ENCODE data around the gene TXNDC12. TPM values are rescaled to one million over a fixed set of nuclear protein-coding genes. Genes with fewer than 3 reads are reported as not detected.
A peak's percentile ranks its signal among the peaks of the same experiment; 100 is the strongest.
"Not testable (repeated sequence)": the region's sequence is repeated elsewhere in the genome, so short reads cannot be mapped to it uniquely, and the experiment has no call there.

TXNDC12 gene
- total RNA-seq, 1 experiment from 2014 or later, result 89.9 TPM

DNA sequence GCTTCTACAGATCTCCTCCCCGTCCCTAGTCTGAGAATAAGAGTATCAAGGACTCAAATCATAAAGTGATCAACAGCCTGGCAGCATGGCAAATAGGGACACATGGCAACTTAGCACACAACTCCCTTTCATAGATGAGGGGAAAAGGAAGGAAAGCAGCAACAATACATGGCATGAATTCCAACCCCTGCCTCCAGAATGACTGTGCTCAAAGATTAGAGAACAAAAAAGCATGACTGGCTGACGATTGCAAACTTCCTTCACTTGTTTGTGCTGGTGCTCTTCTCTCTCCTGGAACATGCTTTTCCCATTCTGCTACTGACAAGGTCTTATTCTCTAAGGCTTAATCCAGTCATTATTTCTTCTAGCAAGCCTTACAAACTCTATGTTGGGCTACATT lies 32.9 kb downstream of the TXNDC12 start:
- DNase-seq (ENCODE audit: low read depth, low spot score), result no peak
- in situ Hi-C loops (cut with HindIII; ENCODE audit: low pct_unique_long_range_greater_than_20kb, low sequenced_read_pairs), result no loop called here

DNA sequence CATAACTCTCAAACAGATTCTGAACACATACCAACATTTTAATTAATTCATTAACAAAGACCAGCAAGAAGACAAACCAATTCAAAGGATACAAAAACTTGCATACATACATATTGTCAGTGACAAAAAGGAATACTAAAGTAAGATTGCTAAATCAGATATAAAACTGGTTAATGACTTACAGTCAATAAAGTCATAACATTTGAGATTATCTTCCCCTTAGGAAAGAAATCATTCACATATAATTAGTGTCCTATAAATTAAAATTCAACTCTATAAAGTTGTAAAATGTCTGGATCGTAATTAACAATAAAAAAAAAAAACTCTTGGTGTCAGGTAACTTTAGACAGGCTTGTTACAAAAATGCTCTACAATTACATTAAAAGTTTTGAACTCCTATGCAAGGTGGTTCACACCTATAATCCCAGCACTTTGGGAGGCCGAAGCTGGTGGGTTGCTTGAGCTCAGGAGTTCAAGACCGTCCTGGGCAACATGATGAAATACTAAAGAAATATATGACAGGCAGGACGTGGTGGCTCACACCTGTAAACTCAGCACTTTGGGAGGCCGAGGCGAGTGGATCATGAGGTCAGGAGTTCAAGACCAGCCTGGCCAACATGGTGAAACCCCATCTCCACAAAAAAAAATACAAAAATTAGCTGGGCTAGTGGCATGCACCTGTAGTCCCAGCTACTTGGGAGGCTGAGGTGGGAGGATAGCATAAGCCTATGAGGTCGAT lies 46.8 kb downstream of the TXNDC12 start:
- in situ Hi-C loops (cut with HindIII; ENCODE audit: low pct_unique_long_range_greater_than_20kb, low sequenced_read_pairs), result no loop called here
- no peak for DNase-seq (ENCODE audit: low read depth, low spot score)

DNA sequence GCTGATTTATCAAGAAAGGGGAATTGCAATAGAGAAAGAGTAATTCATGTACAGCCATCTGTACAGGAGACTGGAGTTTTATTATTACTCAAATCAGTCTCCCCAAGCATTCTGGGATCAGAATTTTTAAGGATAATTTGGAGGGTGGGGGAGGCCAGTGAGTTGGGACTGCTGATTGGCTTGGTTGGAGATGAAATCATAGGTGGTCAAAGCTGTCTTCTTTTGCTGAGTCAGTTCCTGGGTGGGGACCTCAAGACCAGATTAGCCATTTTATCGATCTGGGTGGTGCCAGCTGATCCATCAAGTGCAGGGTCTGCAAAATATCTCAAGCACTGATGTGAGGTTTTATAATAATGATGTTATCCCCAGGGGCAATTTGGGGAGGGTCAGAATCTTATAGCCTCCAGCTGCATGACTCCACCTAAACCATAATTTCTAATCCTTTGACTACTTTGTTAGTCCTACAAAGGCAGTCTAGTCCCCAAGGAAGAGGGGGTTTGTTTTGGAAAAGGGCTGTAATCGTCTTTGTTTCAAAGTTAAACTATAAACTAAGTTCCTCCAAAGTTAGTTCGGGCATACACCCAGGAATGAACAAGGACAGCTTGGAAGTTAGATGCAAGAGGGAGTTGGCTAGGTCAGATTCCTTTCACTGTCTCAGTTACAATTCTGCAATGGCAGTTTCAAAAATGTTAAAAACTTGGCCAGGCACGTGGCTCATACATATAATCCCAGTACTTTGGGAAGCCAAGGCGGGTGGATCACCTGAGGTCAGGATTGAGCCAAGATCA lies 47.6 kb downstream of the TXNDC12 start:
- DNase-seq (ENCODE audit: low read depth, low spot score), result no peak
- in situ Hi-C loops (cut with HindIII; ENCODE audit: low pct_unique_long_range_greater_than_20kb, low sequenced_read_pairs), result no loop called here

DNA sequence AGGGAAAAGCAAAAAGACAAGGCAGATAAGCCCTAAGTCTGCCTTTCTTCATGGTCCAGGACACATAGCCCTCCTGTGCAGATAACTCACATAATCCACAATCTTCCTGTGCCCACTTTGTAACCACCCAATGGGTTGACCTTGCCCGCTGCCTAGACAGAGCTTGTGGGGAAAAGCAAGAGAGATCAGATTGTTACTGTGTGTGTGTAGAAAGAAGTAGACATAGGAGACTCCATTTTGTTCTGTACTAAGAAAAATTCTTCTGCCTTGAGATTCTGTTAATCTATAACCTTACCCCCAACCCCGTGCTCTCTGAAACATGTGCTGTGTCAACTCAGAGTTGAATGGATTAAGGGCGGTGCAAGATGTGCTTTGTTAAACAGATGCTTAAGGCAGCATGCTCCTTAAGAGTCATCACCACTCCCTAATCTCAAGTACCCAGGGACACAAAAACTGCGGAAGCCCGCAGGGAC lies 48.9 kb downstream of the TXNDC12 start:
- in situ Hi-C loops (cut with HindIII; ENCODE audit: low pct_unique_long_range_greater_than_20kb, low sequenced_read_pairs); DNase-seq (ENCODE audit: low read depth, low spot score): not testable (repeated sequence)

DNA sequence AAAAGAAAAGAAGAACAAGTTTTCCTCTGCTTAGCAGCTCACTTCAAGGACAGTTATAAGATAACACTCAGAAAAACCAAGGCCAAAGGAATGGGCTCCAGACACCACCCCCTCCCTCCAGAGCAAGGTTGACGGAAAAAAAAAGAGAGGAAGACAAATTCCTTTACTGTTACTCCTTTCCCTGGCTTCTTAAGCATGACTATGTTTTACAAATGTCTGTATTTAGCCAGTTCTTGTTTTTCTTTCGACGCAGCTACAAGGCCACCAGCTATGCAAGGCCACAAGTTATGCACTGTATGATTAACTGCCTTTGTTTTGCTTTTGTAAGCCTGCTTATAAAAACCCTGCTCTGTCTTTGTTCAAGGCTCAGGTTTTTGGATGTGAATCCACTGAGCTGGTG lies 49.4 kb downstream of the TXNDC12 start:
- DNase-seq (ENCODE audit: low read depth, low spot score); in situ Hi-C loops (cut with HindIII; ENCODE audit: low pct_unique_long_range_greater_than_20kb, low sequenced_read_pairs): not testable (repeated sequence)

DNA sequence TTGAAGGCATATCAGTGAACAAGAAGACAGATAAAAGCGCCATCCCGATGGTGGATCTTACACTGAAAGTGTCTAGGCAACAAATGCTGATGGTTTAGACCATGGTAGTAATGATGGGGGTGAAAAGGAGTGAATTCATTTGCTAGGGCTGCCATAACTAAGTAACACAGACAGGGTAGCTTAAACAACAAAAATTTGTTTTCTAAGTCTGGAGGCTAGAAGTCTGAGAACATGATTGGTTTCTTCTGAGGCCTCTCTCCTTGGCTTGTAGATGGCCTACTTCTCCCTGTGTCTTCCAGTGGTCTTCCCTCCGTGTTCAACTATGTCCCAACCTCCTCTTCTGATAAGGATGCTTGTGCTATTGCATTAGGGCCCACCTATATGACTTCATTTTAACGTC lies 51.1 kb downstream of the TXNDC12 start:
- in situ Hi-C loops (cut with HindIII; ENCODE audit: low pct_unique_long_range_greater_than_20kb, low sequenced_read_pairs), result no loop called here
- DNase-seq (ENCODE audit: low read depth, low spot score), result no peak

DNA sequence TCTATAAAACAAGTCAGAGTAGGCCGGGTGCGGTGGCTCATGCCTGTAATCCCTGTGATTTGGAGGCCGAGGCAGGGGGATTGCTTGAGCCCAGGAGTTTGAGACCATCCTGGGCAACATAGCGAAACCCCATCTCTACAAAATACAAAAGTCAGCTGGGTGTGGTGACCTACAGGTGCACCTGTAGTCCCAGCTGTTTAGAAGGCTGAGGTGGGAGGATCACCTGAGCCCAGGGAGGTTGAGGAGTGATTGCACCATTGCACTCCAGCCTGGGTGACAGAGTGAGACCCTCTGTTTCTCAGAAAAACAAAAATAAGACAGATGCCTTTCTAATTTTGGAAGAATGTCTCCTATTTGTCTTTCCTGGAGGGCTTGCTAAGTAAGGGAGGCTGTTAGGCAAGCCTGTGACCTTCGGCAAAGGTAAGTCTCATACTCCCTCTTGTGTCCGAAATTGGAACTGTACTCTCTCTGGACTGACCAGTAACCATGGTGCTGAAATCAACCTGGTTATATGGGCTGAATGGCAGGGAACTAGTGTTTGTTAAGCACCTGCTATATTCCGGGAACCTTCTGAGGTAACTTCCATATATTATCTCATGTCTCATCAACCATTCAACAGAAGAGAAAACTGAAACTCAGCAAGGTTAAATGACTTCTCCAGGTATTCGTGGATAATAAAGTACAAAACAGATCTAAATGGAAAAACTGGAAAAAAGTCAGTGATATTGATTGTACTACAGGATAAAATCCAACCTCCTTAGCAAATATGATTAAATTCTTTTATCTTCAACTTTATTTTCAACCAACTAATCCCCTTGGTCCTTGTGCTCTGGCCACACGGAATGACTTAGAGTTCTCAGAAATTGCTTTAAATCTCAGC lies 52.7 kb downstream of the TXNDC12 start:
- in situ Hi-C loops (cut with HindIII; ENCODE audit: low pct_unique_long_range_greater_than_20kb, low sequenced_read_pairs), result no loop called here
- DNase-seq (ENCODE audit: low read depth, low spot score), result peak; percentile 88

DNA sequence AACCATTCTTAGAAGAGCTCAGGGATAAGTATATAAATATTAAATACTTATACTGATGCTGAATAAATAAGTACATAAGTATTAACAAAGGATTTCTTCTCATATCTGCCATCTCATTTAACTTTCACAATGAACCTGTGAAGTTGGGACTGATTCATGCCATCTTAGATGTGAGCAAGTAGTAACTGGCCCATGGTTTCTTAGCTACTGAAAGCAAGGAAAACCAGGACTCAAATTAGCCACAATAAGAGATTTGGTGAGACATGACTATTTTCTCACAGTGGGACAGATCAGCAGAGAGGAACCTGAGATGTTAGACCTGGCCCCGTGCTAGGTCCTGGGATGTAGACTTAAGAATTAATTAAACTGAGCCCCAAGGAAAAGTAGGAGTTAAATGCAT lies 56.3 kb downstream of the TXNDC12 start:
- no peak for DNase-seq (ENCODE audit: low read depth, low spot score)

DNA sequence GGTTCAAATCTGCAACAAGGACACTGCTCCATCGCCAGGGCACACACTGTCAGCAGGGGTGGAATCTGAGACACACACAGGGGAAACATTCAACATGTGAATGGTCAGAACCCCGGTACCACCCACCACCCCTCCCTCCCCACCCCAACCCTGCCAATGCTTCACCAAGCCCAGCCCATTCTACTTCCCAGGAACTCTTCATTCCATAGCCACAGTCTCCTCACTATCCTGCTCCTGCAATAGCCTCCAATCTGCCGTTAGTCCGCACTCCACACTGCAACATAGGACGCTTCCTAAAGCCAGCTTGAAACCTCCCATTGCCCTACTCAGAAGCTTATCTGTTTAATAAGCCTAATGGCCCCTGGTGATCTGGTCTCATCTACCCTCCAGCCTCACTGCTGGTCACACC lies 57.0 kb downstream of the TXNDC12 start:
- in situ Hi-C loops (cut with HindIII; ENCODE audit: low pct_unique_long_range_greater_than_20kb, low sequenced_read_pairs), result no loop called here

More for the DNA sequence above, 56.3 kb downstream of the TXNDC12 start:
- in situ Hi-C loops (cut with HindIII; ENCODE audit: low pct_unique_long_range_greater_than_20kb, low sequenced_read_pairs), result no loop called here

DNA sequence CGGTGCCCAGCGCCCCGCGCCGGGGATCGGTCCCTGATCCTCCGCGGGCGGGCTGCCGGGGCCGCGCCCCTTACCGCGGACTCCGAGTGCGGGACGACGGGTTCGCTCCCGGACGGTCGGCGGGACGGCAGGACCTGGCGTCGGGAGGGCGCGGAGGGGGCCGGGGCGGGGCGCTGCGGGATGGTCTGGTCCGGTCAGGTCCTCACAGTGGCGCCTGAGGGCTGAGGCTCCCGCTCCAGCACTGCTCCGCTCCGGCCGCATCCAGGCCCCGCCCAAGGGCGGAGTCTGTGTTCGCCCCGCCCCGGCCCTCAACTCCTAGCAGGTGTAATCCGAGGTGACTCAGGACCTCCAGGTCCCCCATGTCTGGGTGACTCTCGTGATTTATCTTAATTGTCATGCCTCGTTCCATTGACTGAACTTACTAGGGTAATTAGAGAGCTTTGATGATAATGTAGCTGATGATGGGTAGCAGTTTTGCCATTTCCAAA lies 64.5 kb downstream of the TXNDC12 start, which contains the start of gene RAB3B:
RAB3B (minus strand) TSS at position 223 of the 488 bp plus-strand sequence. CDS start 13,583 bp downstream, outside the sequence.
- in situ Hi-C loops (cut with HindIII; ENCODE audit: low pct_unique_long_range_greater_than_20kb, low sequenced_read_pairs), result no loop called here
- peak; percentile 30 for DNase-seq (ENCODE audit: low read depth, low spot score)

More for the DNA sequence above, 57.0 kb downstream of the TXNDC12 start:
- DNase-seq (ENCODE audit: low read depth, low spot score), result no peak

DNA sequence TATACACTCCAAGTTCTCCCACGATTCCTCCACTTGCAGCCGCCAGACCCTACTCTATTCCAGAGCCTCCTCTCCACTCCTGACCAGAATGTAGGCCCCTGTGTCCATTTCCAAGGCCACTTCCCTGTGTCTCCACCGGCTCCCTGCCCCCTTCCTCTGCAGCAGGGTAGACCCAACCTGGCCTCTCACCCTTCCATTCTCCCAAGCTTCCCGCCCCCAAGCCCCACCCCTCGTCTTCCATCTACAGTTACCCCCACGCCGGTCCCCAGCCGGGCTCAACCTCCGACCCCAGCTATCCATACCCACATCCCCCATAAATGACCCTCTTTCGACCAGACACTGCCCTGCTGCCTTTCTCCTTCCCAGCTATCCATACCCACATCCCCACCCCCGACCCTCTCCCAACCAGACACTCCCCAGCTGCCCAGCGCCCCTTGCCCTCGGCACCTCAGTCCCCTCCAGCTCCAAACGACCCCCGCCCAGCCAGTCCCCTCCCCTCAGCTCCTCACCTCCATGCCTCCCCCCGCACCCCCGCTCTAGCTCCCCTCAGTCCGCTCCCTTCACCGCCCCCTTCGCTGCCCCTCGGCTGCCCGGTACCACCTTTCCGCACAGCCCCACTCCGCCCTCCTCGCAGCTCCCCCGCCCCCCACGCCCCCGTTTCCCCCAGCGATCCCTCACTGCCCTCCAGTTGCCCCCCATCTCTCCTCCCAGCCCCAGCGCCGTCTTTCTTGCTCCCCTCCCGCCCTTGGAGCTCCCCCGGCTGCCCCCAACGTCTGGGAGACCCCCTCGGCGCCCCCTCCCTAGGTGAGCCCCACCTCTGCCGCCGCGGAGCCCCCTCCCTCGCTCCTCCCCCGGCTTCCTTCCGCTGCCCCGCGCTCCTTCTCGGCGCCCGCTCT lies 65.2 kb downstream of the TXNDC12 start:
- DNase-seq (ENCODE audit: low read depth, low spot score), result no peak
- in situ Hi-C loops (cut with HindIII; ENCODE audit: low pct_unique_long_range_greater_than_20kb, low sequenced_read_pairs), result no loop called here

DNA sequence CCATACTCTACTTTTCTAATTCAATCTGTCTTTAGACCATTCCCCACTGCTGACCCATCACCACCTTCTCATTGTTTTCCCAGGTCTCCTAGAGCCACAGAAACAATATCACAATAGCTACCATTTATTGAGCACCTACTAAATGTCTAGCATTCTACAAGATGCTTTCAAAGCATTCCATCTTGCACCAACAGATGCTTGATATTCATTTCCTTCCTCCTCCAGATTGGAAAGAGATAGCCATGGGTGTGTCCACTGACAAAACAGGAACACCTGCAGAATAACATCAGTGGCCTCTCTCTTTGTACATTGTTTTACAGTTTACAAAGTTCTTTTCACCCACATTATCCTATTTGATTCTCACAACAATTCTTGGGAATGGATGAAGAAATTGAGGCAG lies 66.7 kb downstream of the TXNDC12 start:
- DNase-seq (ENCODE audit: low read depth, low spot score), result no peak
- in situ Hi-C loops (cut with HindIII; ENCODE audit: low pct_unique_long_range_greater_than_20kb, low sequenced_read_pairs), result no loop called here

DNA sequence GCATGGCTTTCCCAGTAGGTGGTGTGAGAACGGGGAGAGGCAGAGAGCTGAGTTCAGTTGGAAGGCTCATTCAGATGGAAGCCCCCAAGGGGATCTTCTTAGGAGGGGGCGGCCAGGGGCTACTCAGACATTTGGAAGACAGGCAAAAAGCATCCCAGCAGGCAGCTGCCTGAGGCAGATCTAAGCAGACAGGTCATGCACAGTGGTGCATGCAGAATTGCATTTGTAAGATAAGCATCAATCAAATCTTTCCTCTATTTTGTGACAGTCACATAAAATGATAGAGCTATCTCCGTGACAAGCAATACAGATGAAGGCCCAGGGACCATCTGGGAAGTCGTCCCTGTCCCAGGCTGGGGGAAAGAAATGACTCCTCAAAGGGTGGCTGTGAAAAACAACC lies 68.3 kb downstream of the TXNDC12 start:
- in situ Hi-C loops (cut with HindIII; ENCODE audit: low pct_unique_long_range_greater_than_20kb, low sequenced_read_pairs), result no loop called here
- DNase-seq (ENCODE audit: low read depth, low spot score), result no peak

DNA sequence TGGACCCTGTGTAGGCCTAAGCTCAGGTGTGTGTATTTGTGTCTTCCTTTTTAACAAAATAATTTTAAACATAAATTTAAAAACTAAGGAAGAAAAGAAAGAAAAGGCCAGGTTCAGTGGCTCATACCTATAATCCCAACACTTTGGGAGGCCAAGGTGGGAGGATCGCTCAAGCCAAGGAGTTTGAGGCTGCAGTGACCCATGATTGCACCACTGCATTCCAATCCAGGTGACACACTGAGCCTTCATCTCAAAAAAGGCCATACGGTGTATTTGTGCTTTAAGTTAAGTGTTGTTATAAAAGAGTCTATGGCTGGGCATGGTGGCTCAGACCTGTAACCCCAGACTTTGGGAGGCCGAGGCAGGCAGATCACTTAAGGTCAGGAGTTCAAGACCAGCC lies 72.8 kb downstream of the TXNDC12 start:
- in situ Hi-C loops (cut with HindIII; ENCODE audit: low pct_unique_long_range_greater_than_20kb, low sequenced_read_pairs), result no loop called here
- DNase-seq (ENCODE audit: low read depth, low spot score), result no peak

DNA sequence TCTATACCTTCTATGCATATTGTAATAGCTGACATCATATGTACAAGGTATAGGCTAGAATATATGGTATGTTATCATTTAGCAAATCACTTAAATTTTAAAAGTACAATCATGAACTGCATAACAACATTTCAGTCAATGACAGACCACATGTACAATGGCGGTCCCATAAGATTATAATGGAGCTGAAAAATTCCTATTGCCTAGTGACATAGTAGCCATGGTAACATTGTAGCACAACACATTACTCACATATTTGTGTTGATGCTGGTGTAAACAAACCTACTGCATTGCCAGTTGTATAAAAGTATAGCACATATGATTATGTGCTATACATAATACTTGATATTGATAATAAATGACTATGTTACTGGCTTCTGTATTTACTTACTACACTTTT lies 73.4 kb downstream of the TXNDC12 start:
- no peak for DNase-seq (ENCODE audit: low read depth, low spot score)
- in situ Hi-C loops (cut with HindIII; ENCODE audit: low pct_unique_long_range_greater_than_20kb, low sequenced_read_pairs), result no loop called here

DNA sequence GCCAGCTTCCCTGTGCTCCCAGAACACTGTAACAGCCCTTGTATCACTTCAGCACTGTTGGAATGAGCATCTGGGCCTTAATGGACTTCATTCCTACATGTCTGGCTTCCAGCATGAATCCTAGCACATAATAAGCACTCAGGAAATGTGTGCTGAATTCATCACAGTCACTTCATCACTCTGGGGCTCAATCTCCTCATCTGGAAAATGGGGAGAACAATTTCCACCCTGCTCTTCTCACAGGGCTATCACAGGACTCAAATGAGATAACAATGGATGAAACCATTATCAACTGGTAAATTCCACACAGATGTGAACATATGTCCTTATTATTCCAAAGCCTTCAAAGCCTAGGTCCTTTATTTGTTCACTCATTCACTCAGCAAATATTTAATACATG lies 76.9 kb downstream of the TXNDC12 start:
- in situ Hi-C loops (cut with HindIII; ENCODE audit: low pct_unique_long_range_greater_than_20kb, low sequenced_read_pairs), result no loop called here
- no peak for DNase-seq (ENCODE audit: low read depth, low spot score)
